SK-N-SH (cell line): ENCODE results near the gene PTPN14.

Experiments used
- JUND ChIP-seq: IDR thresholded peaks from 2 replicates; pipeline ENCODE4 v1.4.0; 2012
- USF2 ChIP-seq: fragments of 150-350 bp; IDR thresholded peaks from 2 replicates; pipeline ENCODE4 v1.6.1; 2017; ENCODE audit warnings: antibody characterized with exemption, low read length, low read depth, borderline replicate concordance
- TF ChIP-seq, protein P1 (sequence below): fragments of 200-600 bp; sonication (generic); IDR thresholded peaks from 2 replicates; pipeline ENCODE4 v1.6.1; 2017; ENCODE audit warnings: antibody characterized with exemption, mild to moderate bottlenecking, moderate library complexity

- TF ChIP-seq JUND = no peak
- TF ChIP-seq, protein P1, sequence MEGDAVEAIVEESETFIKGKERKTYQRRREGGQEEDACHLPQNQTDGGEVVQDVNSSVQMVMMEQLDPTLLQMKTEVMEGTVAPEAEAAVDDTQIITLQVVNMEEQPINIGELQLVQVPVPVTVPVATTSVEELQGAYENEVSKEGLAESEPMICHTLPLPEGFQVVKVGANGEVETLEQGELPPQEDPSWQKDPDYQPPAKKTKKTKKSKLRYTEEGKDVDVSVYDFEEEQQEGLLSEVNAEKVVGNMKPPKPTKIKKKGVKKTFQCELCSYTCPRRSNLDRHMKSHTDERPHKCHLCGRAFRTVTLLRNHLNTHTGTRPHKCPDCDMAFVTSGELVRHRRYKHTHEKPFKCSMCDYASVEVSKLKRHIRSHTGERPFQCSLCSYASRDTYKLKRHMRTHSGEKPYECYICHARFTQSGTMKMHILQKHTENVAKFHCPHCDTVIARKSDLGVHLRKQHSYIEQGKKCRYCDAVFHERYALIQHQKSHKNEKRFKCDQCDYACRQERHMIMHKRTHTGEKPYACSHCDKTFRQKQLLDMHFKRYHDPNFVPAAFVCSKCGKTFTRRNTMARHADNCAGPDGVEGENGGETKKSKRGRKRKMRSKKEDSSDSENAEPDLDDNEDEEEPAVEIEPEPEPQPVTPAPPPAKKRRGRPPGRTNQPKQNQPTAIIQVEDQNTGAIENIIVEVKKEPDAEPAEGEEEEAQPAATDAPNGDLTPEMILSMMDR = no peak
- no peak for TF ChIP-seq USF2
These were observed 213.2 kb downstream of the PTPN14 start for GRCh38 chr1:214338212-214338611.
